ENCODE measurements around the gene TMED6.

GRCh38 chr16:69376393-69377059 is 24.9 kb upstream of the TMED6 start:
- TF ChIP-seq CTCF (IDR thresholded peaks at IDR 0.05) = no peak
- TF ChIP-seq EZH2 (IDR thresholded peaks at IDR 0.05) = no peak
- no peak for TF ChIP-seq EZH2phosphoT487 (IDR thresholded peaks at IDR 0.05)
